ENCODE measurements around the gene NME3. TPM values are rescaled to one million over a fixed set of nuclear protein-coding genes. Genes with fewer than 3 reads are reported as not detected.

NME3 gene
- total and polyA plus RNA-seq, 4 donors: 10.4 to 38.0 (median 19.4) TPM

DNA sequence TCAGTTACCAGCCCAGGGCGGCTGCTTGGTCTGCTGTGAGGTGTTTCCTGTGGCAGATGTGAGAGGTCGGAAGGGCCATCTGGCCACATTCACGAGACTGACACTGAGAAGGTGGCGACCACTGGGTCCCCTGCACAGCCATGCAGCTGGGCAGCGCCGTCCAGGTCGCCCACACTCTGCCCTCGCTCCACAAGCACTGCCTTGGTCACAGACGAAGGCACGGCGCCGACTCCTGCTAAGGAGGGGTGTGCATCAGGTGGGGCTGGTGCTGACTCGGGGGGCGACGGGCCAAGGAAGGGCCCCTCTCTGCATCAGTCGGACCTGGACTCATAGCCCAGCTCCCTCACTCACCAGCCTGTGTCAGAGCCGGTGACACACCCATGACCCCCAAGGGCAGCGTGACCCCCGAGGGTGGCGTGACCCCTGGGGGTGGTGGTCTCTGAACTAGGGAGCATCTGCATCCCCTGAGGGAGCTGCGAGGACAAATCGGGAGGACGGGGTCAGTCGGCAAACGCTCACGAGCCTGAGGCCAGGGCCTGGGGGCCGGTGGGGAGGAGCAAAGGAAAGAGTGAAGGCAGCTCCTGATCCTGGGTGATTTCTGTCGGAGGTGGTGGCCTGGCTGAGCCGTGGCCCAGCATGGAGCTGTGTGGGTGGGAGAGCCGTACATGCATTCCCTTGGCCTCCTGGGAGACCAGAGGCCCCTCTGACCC, 30.4 kb downstream of the NME3 start:
- H3K9me3 ChIP-seq (ENCODE audit: control insufficient read depth in 4 of 4, low read length in 3 of 4): no peaks in the 10 kb centered on the region
- H3K36me3 ChIP-seq (ENCODE audit: control insufficient read depth in 4 of 4, insufficient read depth in 3 of 4, low read depth in 1 of 4, low read length in 3 of 4): peaks cover 4 to 39% (median 7%) of the 10 kb centered on the region in 4 donors
- H3K27ac ChIP-seq (ENCODE audit: low read depth in 1 of 2, low read length in 2 of 2): no peak overlapping the region
- H3K4me3 ChIP-seq (ENCODE audit: low read depth in 1 of 3, low read length in 3 of 3): no peak overlapping the region
- 95% methylated on average over 30 of the region's 30 CpGs for WGBS
- no peaks in the 10 kb centered on the region for H3K27me3 ChIP-seq (ENCODE audit: control insufficient read depth in 4 of 4, insufficient read depth in 4 of 4, low read length in 3 of 4)
- no peaks in the 10 kb centered on the region for H3K4me1 ChIP-seq (ENCODE audit: control insufficient read depth in 4 of 4, insufficient read depth in 4 of 4, low read length in 3 of 4)
- no peak overlapping the region for H3K9ac ChIP-seq (ENCODE audit: low read depth in 1 of 2, low read length in 2 of 2)
- no peak for TF ChIP-seq RXRA (IDR thresholded peaks at IDR 0.05)
- TF ChIP-seq, protein P1, sequence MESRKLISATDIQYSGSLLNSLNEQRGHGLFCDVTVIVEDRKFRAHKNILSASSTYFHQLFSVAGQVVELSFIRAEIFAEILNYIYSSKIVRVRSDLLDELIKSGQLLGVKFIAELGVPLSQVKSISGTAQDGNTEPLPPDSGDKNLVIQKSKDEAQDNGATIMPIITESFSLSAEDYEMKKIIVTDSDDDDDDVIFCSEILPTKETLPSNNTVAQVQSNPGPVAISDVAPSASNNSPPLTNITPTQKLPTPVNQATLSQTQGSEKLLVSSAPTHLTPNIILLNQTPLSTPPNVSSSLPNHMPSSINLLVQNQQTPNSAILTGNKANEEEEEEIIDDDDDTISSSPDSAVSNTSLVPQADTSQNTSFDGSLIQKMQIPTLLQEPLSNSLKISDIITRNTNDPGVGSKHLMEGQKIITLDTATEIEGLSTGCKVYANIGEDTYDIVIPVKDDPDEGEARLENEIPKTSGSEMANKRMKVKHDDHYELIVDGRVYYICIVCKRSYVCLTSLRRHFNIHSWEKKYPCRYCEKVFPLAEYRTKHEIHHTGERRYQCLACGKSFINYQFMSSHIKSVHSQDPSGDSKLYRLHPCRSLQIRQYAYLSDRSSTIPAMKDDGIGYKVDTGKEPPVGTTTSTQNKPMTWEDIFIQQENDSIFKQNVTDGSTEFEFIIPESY (IDR thresholded peaks at IDR 0.05): no peak
- TF ChIP-seq, protein P2, sequence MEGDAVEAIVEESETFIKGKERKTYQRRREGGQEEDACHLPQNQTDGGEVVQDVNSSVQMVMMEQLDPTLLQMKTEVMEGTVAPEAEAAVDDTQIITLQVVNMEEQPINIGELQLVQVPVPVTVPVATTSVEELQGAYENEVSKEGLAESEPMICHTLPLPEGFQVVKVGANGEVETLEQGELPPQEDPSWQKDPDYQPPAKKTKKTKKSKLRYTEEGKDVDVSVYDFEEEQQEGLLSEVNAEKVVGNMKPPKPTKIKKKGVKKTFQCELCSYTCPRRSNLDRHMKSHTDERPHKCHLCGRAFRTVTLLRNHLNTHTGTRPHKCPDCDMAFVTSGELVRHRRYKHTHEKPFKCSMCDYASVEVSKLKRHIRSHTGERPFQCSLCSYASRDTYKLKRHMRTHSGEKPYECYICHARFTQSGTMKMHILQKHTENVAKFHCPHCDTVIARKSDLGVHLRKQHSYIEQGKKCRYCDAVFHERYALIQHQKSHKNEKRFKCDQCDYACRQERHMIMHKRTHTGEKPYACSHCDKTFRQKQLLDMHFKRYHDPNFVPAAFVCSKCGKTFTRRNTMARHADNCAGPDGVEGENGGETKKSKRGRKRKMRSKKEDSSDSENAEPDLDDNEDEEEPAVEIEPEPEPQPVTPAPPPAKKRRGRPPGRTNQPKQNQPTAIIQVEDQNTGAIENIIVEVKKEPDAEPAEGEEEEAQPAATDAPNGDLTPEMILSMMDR (IDR thresholded peaks at IDR 0.05; ENCODE audit: low read depth, low read length, missing input control): no peak
- no peak for DNase-seq (ENCODE audit: low spot score)

DNA sequence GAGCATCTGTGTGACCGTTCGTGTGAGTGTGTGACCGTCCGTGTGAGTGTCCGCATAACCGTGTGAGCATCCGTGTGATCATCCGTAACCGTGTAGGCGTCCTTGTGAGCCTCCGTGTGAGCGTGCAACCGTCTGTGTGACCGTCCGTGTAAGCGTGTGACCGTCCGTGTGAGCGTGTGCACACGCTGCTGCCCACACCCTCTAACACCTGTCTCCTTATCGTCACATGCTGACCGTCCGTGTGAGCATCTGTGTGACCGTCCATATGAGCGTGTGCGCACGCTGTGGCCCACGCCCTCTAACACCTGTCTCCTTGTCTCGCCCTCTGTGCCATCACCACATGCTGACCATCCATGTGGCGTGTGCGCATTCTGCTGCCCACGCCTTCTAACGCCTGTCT, 31.1 kb downstream of the NME3 start:
- 98% methylated on average over 33 of the region's 33 CpGs for WGBS
- Histone ChIP-seq H3K27me3 (ENCODE audit: control insufficient read depth in 4 of 4, insufficient read depth in 4 of 4, low read length in 3 of 4) (no peaks in the 10 kb centered on the region), H3K27ac (ENCODE audit: low read depth in 1 of 2, low read length in 2 of 2) (no peak overlapping the region), H3K4me3 (ENCODE audit: low read depth in 1 of 3, low read length in 3 of 3) (no peak overlapping the region), H3K36me3 (ENCODE audit: control insufficient read depth in 4 of 4, insufficient read depth in 3 of 4, low read depth in 1 of 4, low read length in 3 of 4) (peaks cover under 1 to 34% (median 6%) of the 10 kb centered on the region in 4 donors), H3K9me3 (ENCODE audit: control insufficient read depth in 4 of 4, low read length in 3 of 4) (no peaks in the 10 kb centered on the region), H3K9ac (ENCODE audit: low read depth in 1 of 2, low read length in 2 of 2) (no peak overlapping the region), H3K4me1 (ENCODE audit: control insufficient read depth in 4 of 4, insufficient read depth in 4 of 4, low read length in 3 of 4) (no peaks in the 10 kb centered on the region)
- TF ChIP-seq, protein P3, sequence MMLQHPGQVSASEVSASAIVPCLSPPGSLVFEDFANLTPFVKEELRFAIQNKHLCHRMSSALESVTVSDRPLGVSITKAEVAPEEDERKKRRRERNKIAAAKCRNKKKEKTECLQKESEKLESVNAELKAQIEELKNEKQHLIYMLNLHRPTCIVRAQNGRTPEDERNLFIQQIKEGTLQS (IDR thresholded peaks at IDR 0.05): no peak
- TF ChIP-seq HNF4A (conservative IDR thresholded peaks at IDR 0.05) (no peak), SP1 (IDR thresholded peaks at IDR 0.05) (no peak), YY1 (IDR thresholded peaks at IDR 0.05) (no peak), FOXA1 (IDR thresholded peaks at IDR 0.05) (no peak), RXRA (IDR thresholded peaks at IDR 0.05) (no peak), EGR1 (IDR thresholded peaks at IDR 0.05; ENCODE audit: low read depth in 2 of 2) (no peak), FOXA2 (IDR thresholded peaks at IDR 0.05) (no peak), HNF4G (IDR thresholded peaks at IDR 0.05) (no peak), NR2F2 (IDR thresholded peaks at IDR 0.05) (no peak)
- TF ChIP-seq, protein P1 (IDR thresholded peaks at IDR 0.05): no peak
- TF ChIP-seq, protein P4, sequence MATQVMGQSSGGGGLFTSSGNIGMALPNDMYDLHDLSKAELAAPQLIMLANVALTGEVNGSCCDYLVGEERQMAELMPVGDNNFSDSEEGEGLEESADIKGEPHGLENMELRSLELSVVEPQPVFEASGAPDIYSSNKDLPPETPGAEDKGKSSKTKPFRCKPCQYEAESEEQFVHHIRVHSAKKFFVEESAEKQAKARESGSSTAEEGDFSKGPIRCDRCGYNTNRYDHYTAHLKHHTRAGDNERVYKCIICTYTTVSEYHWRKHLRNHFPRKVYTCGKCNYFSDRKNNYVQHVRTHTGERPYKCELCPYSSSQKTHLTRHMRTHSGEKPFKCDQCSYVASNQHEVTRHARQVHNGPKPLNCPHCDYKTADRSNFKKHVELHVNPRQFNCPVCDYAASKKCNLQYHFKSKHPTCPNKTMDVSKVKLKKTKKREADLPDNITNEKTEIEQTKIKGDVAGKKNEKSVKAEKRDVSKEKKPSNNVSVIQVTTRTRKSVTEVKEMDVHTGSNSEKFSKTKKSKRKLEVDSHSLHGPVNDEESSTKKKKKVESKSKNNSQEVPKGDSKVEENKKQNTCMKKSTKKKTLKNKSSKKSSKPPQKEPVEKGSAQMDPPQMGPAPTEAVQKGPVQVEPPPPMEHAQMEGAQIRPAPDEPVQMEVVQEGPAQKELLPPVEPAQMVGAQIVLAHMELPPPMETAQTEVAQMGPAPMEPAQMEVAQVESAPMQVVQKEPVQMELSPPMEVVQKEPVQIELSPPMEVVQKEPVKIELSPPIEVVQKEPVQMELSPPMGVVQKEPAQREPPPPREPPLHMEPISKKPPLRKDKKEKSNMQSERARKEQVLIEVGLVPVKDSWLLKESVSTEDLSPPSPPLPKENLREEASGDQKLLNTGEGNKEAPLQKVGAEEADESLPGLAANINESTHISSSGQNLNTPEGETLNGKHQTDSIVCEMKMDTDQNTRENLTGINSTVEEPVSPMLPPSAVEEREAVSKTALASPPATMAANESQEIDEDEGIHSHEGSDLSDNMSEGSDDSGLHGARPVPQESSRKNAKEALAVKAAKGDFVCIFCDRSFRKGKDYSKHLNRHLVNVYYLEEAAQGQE (IDR thresholded peaks at IDR 0.05): no peak
- TF ChIP-seq, protein P5, sequence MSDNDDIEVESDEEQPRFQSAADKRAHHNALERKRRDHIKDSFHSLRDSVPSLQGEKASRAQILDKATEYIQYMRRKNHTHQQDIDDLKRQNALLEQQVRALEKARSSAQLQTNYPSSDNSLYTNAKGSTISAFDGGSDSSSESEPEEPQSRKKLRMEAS (IDR thresholded peaks at IDR 0.05): no peak
- DNase-seq (ENCODE audit: low spot score): no peak
